ENCODE results near the gene GAB2. TPM values are rescaled to one million over a fixed set of nuclear protein-coding genes. Genes with fewer than 3 reads are reported as not detected.

Gene GAB2
- polyA plus RNA-seq, 1 experiment, result 8.7 TPM

- ChIA-PET CTCF (interaction anchor here (1.6 kb wide), 1 partner anchor 135 kb away, joined by 6 read pairs; no protein-coding TSS in a partner anchor), POLR2A (no interaction called here)
- Histone ChIP-seq H3K27me3 (ENCODE audit: control insufficient read depth, insufficient read depth, low read length) (no peaks in the 10 kb centered on the region), H3K27ac (ENCODE audit: low read depth, low read length) (no peak overlapping the region), H3K9me3 (ENCODE audit: control insufficient read depth, insufficient read depth, low read length) (no peaks in the 10 kb centered on the region), H3K4me3 (ENCODE audit: low read depth, low read length) (no peak overlapping the region)
- no peak for DNase-seq (ENCODE audit: low read depth, low spot score)
- no peak for TF ChIP-seq CTCF (IDR thresholded peaks at IDR 0.05; ENCODE audit: low read depth, low read length)
Measured at GRCh38 chr11:78428773-78429172, 11.2 kb upstream of the GAB2 start.

GRCh38 chr11:78428266-78428636, 10.6 kb upstream of the GAB2 start:
- Histone ChIP-seq H3K9me3 (ENCODE audit: control insufficient read depth, insufficient read depth, low read length) (no peaks in the 10 kb centered on the region), H3K4me3 (ENCODE audit: low read depth, low read length) (no peak overlapping the region), H3K27ac (ENCODE audit: low read depth, low read length) (no peak overlapping the region), H3K27me3 (ENCODE audit: control insufficient read depth, insufficient read depth, low read length) (no peaks in the 10 kb centered on the region)
- POLR2A ChIA-PET, result no interaction called here
- DNase-seq (ENCODE audit: low read depth, low spot score), result no peak
- CTCF ChIA-PET, result interaction anchor here (0.6 to 1.6 kb wide), 2 partner anchors 109 to 136 kb away, joined by 3 to 6 read pairs; no protein-coding TSS in a partner anchor
- TF ChIP-seq CTCF (IDR thresholded peaks at IDR 0.05; ENCODE audit: low read depth, low read length), result no peak

GRCh38 chr11:78427615-78428265, 10.1 kb upstream of the GAB2 start:
- Histone ChIP-seq H3K27ac (ENCODE audit: low read depth, low read length) (no peak overlapping the region), H3K9me3 (ENCODE audit: control insufficient read depth, insufficient read depth, low read length) (no peaks in the 10 kb centered on the region), H3K4me3 (ENCODE audit: low read depth, low read length) (no peak overlapping the region), H3K27me3 (ENCODE audit: control insufficient read depth, insufficient read depth, low read length) (no peaks in the 10 kb centered on the region)
- no peak for TF ChIP-seq CTCF (IDR thresholded peaks at IDR 0.05; ENCODE audit: low read depth, low read length)
- POLR2A ChIA-PET, result no interaction called here
- no peak for DNase-seq (ENCODE audit: low read depth, low spot score)
- CTCF ChIA-PET, result interaction anchor here (0.6 to 1.6 kb wide), 4 partner anchors 12 to 137 kb away, joined by 3 to 6 read pairs (median 4); no protein-coding TSS in a partner anchor

GRCh38 chr11:78426845-78427244, 9.2 kb upstream of the GAB2 start:
- no peaks in the 10 kb centered on the region for H3K9me3 ChIP-seq (ENCODE audit: control insufficient read depth, insufficient read depth, low read length)
- no peak overlapping the region for H3K4me3 ChIP-seq (ENCODE audit: low read depth, low read length)
- no peak overlapping the region for H3K27ac ChIP-seq (ENCODE audit: low read depth, low read length)
- DNase-seq (ENCODE audit: low read depth, low spot score), result no peak
- CTCF ChIA-PET, result interaction anchor here (1.2 to 1.3 kb wide), 3 partner anchors 11 to 277 kb away, joined by 4 to 6 read pairs (median 4); no protein-coding TSS in a partner anchor
- TF ChIP-seq CTCF (IDR thresholded peaks at IDR 0.05; ENCODE audit: low read depth, low read length), result no peak
- H3K27me3 ChIP-seq (ENCODE audit: control insufficient read depth, insufficient read depth, low read length), result no peaks in the 10 kb centered on the region
- POLR2A ChIA-PET, result no interaction called here

GRCh38 chr11:78425399-78426070, 7.9 kb upstream of the GAB2 start:
- CTCF ChIA-PET, result interaction anchor here (0.7 to 1.9 kb wide), 3 partner anchors 10 to 274 kb away, joined by 4 to 11 read pairs (median 5); no protein-coding TSS in a partner anchor

More at GRCh38 chr11:78425399-78426070, 7.9 kb upstream of the GAB2 start:
- Histone ChIP-seq H3K27ac (ENCODE audit: low read depth, low read length) (no peak overlapping the region), H3K9me3 (ENCODE audit: control insufficient read depth, insufficient read depth, low read length) (no peaks in the 10 kb centered on the region), H3K27me3 (ENCODE audit: control insufficient read depth, insufficient read depth, low read length) (no peaks in the 10 kb centered on the region), H3K4me3 (ENCODE audit: low read depth, low read length) (no peak overlapping the region)
- no peak for DNase-seq (ENCODE audit: low read depth, low spot score)
- no peak for TF ChIP-seq CTCF (IDR thresholded peaks at IDR 0.05; ENCODE audit: low read depth, low read length)
- POLR2A ChIA-PET, result interaction anchor here (0.6 kb wide), 1 partner anchor 203 kb away, joined by 3 read pairs; no protein-coding TSS in a partner anchor

Data from AG04450 (cell line).